Activated T-cell treated with anti-CD3 and anti-CD28 coated beads, Interleukin-2, amount 50 U/mL, for 72 hours (primary cell): ENCODE measurements around the gene ALPL. TPM values are rescaled to one million over a fixed set of nuclear protein-coding genes. Genes with fewer than 3 reads are reported as not detected.

ENCODE experiments used
- ATAC-seq, 2 donors: fragments of 150-1000 bp; cut with Tn5 transposase; replicated peaks in 1 of 2; 2 replicates each; pipeline ENCODE4 v1.10.0; 2021; ENCODE audit warnings: moderate library complexity in 2 of 2, mild to moderate bottlenecking in 1 of 2
- DNase-seq, 2 donors: peaks; one replicate each; pipeline ENCODE4 v3.0.0; 2021 to 2022; ENCODE audit warnings: mixed read lengths in 1 of 2
- H3K27ac Mint-ChIP-seq: one replicate; pipeline ENCODE4 v1.8.0; 2022; ENCODE audit warnings: mild to moderate bottlenecking, moderate library complexity, mixed read lengths
- H3K27me3 Mint-ChIP-seq: one replicate; pipeline ENCODE4 v1.8.0; 2022; ENCODE audit warnings: low read depth, mixed read lengths
- H3K36me3 Mint-ChIP-seq, 2 donors: one replicate each; pipeline ENCODE4 v1.8.0; 2022; ENCODE audit warnings: mixed read lengths in 2 of 2, mild to moderate bottlenecking in 1 of 2; ENCODE audit not compliant: insufficient read depth in 2 of 2
- H3K4me1 Mint-ChIP-seq: one replicate; pipeline ENCODE4 v1.8.0; 2022; ENCODE audit warnings: low read depth, mixed read lengths
- H3K4me3 Mint-ChIP-seq, 2 donors: one replicate each; pipeline ENCODE4 v1.8.0; 2022; ENCODE audit warnings: mild to moderate bottlenecking in 2 of 2, mixed read lengths in 2 of 2, moderate library complexity in 2 of 2
- H3K9me3 Mint-ChIP-seq, 2 donors: one replicate each; pipeline ENCODE4 v1.8.0; 2022; ENCODE audit warnings: mixed read lengths in 2 of 2
- total RNA-seq, 2 donors: library from RNA; stranded (reverse); gene quantifications; one replicate each; pipeline ENCODE4 v1.2.3, GENCODE V29; 2022

Gene ALPL
- total RNA-seq, 2 donors from 2014 or later: 0.23 TPM; not detected in 1

DNA sequence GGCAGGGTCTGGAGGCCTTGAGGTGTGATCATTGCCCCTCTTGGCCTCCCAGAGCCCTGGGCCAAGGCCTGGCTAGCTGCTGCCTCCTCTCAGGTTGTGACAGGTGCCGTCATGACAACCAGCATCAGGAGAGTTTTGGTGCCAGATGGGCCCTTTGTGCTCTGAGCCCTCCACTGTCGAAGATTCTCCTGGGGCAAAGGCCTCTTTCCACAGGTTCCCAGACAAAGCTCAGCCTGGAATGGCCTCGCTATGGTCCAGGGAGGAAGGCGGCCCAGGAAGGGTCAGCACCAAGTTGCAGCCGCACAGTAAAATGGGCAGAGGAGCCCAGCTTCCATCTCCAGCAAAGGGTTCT is 78.4 kb downstream of the ALPL start:
- ATAC-seq (no peak), DNase-seq (no peak)
- no peaks in the 10 kb centered on the region for H3K9me3 Mint-ChIP-seq
- H3K36me3 Mint-ChIP-seq: no peaks in the 10 kb centered on the region
- H3K4me3 Mint-ChIP-seq: no peak overlapping the region
- H3K4me1 Mint-ChIP-seq: no peaks in the 10 kb centered on the region
- H3K27ac Mint-ChIP-seq: no peak overlapping the region
- H3K27me3 Mint-ChIP-seq: peaks cover 19% of the 10 kb centered on the region

DNA sequence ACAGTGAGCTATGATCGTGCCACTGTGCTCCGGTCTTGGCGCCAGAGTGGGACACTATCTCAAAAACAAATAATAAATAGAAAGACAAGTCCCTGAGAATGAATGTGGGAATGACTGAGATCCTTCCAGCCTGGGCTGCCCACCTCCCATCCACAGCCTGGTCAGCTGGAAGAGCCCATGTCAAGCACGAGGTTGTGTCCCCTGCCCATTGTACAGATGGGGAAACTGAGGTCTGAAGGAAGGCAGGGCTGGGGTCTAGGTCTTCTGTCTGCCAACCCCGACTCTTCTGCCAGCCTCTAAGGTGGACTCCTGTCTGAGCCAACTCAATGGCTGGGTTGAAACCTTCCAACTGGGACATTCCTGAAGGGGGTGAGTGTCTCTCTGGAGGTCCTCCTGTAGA is 80.4 kb downstream of the ALPL start:
- ATAC-seq (no peak), DNase-seq (no peak)
- H3K27ac Mint-ChIP-seq: no peak overlapping the region
- no peak overlapping the region for H3K4me3 Mint-ChIP-seq
- no peaks in the 10 kb centered on the region for H3K4me1 Mint-ChIP-seq
- H3K9me3 Mint-ChIP-seq: no peaks in the 10 kb centered on the region
- H3K27me3 Mint-ChIP-seq: peaks cover 15% of the 10 kb centered on the region
- no peaks in the 10 kb centered on the region for H3K36me3 Mint-ChIP-seq

DNA sequence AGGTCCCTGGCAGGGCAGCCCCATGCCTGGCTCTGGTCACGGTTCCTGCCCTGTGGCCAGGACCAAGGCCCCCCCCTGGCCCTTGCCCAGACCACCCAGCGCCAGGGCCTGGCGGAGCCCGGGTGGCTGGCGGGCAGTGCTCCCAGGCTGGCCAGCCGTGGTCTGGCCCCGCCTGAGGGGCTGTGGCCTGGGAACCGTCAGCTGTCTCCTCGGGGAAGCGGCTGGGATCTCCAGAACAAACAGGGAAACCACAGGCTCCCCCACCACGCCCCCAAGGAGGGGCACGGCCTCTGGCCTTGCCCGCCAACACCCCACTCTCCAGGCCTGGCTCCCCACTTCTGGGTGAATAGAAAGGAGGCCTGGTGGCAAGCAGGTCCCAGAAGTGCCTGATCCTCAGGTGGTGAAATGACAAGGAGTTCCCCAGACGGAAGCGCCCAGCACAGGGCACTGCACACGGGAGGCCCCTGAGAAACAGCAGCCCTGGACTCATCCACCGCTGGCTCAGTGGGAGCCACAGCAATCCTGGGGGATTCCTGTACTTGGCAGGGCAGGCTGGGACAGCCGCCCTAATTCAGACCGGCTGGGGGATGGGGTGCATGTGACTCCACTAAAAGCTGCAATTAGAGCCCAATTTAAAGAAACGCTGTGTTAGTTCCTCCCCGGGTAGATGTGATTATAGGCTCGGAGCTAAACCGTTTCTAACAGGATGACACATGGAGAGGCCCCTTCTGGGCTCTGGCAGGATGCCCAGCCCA is 81.1 kb downstream of the ALPL start:
- Mint-ChIP-seq H3K27me3 (peaks cover 15% of the 10 kb centered on the region), H3K4me1 (no peaks in the 10 kb centered on the region), H3K4me3 (no peak overlapping the region), H3K9me3 (no peaks in the 10 kb centered on the region), H3K27ac (no peak overlapping the region), H3K36me3 (no peaks in the 10 kb centered on the region)
- DNase-seq (no peak), ATAC-seq (no peak)

DNA sequence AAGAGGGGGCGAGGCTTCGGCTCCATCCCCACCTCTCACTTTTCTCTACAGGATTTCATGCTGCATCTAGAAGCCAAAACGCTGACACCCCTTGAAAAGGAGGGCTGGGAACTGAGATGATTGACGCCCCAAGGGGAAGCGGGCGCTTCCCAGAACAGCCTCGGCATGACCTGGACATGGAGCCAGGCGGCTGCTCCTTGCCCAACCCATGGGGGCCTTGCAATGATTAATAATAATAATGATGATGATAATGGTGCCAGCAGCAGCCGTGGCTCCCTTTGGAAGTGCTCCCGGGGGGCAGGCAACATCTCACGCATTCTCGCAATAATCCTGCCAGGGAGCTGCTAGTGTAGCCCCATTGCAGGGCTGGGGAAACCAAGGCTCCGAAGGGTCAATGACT is 81.7 kb downstream of the ALPL start:
- Mint-ChIP-seq H3K36me3 (no peaks in the 10 kb centered on the region), H3K9me3 (no peaks in the 10 kb centered on the region), H3K4me3 (no peak overlapping the region), H3K4me1 (no peaks in the 10 kb centered on the region), H3K27ac (no peak overlapping the region), H3K27me3 (peaks cover 15% of the 10 kb centered on the region)
- DNase-seq: no peak
- no peak for ATAC-seq

DNA sequence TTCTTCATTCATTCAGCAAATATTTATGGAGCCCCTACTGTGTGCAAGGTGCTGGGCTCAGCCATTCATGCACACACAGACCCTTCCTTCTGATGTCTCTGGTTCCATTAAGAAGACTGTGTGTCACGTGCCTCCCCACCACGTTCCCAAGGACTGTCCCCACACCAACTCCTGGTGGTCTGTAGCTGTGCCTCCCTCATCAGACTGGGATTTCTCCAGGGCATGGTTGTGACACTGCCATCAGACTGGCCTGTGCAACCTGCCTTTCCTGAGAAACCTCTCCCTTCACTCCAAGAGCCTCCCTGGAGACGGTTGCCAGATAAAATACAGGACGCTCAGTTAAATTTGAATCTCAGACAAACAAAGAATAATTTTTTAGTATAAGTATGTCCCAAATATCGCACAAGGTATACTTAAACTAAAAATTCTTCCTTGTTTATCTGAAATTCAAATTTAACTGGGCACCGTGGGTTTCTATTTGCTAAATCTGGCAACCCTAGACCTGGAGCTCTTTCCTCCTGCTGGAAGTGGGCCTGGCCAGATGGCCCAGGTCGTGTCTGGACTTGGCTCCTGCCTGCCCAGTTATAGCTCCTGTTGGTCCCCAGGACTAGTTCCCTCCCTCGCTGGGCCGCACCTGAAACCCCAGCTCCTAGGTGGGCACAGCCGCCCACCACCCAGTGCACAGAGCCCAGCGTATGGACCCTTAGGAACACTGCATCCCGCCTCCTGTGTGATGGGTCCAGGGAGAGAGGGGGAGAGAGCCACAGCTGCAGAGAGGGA is 83.1 kb downstream of the ALPL start:
- no peaks in the 10 kb centered on the region for H3K4me1 Mint-ChIP-seq
- DNase-seq: no peak
- peaks cover 15% of the 10 kb centered on the region for H3K27me3 Mint-ChIP-seq
- H3K36me3 Mint-ChIP-seq: no peaks in the 10 kb centered on the region
- no peaks in the 10 kb centered on the region for H3K9me3 Mint-ChIP-seq
- no peak for ATAC-seq
- H3K4me3 Mint-ChIP-seq: no peak overlapping the region
- no peak overlapping the region for H3K27ac Mint-ChIP-seq

DNA sequence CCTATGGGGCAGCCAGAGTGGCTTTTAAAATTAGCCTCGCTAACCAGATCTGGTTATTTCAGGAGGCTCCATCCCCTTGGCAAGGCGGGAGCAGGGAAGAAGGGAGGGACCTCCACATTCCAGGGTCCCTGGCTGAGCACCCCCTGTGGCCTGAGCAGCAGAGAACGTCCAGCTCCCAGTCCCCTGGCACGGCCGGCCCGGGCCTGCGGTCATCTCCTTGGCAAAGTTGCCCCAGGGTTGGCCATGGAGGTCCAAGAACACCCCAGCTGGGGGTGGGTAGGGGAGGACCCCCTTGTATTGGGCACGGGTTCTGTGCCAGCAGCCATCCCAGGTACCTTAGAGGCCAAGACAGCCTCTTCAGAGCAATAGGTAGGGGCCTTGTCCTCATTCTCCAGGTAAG is 84.0 kb downstream of the ALPL start:
- Mint-ChIP-seq H3K4me3 (no peak overlapping the region), H3K27ac (no peak overlapping the region), H3K4me1 (no peaks in the 10 kb centered on the region), H3K36me3 (no peaks in the 10 kb centered on the region), H3K9me3 (no peaks in the 10 kb centered on the region), H3K27me3 (peaks cover 11% of the 10 kb centered on the region)
- ATAC-seq: no peak
- no peak for DNase-seq

DNA sequence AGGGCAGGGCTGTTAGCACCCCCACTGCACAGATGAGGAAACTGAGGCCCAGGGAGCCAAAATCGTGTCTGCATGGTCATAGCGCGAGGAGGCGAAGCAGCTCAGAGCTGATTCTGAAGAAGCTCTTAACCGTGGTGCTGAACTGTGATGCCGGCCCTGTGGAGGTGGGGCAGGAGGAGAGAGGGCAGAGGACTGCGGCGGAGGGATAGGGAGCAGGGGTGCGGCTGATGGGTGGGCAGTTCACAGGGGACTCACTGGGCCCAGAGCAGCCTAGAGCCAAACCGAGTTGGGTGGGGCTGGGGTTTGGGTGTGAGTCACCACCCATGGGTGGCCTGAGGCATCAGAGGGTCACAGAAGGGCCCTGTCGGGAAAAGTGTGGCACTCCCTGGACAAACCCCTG is 85.3 kb downstream of the ALPL start:
- Mint-ChIP-seq H3K27me3 (peaks cover 11% of the 10 kb centered on the region), H3K4me1 (no peaks in the 10 kb centered on the region), H3K9me3 (no peaks in the 10 kb centered on the region), H3K27ac (no peak overlapping the region), H3K36me3 (no peaks in the 10 kb centered on the region), H3K4me3 (no peak overlapping the region)
- DNase-seq (no peak), ATAC-seq (no peak)

DNA sequence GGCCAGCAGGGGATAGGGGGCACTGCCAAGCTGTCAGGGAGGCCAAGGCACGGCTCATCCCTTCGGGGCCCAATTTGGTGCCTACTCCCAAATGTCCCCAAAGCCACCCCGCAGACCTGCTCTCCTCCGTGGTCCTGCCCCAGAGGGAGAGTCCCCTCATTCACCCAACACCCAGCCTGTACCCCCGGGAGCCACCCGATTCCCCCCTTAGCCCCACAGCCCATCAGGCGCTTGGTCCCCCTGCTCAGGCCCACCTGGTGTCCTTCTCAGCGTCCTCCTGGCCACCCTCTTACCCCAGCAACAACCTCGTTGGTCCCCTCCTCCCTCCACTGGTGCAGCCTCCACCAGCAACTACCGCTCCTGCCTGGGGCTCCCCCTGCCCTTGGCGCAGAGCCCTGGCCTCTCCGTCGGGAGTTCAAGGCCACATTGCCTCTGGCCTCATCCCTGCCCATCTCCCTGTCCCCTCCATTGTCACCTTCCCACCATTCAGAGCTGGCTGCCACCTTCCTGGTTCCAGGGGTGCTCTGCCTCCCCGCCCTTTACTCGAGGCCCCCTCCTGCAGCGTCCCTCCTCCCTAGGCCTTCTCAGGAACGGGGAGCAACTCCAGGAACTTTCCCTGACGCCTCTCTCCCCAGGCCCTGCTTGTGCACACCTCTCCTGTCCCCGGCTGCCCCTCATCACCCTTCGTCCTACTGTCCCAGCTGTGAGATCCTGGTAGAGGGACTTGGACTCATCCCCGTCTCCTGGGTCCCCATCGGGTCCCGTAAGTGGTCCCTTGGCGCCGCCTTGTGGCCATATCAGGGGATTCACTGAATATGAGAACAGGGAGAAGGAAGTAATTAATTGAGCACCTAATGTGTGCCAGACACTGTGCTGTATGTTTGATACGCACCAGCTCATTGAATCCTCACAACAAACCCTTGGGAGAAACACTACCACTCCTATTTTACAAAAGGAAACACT is 86.0 kb downstream of the ALPL start:
- Mint-ChIP-seq H3K9me3 (no peaks in the 10 kb centered on the region), H3K27me3 (peaks cover 11% of the 10 kb centered on the region), H3K27ac (no peak overlapping the region), H3K4me3 (no peak overlapping the region), H3K4me1 (no peaks in the 10 kb centered on the region), H3K36me3 (no peaks in the 10 kb centered on the region)
- peak; percentile 66 to 68 for DNase-seq
- peak; percentile 32 to 51 for ATAC-seq

DNA sequence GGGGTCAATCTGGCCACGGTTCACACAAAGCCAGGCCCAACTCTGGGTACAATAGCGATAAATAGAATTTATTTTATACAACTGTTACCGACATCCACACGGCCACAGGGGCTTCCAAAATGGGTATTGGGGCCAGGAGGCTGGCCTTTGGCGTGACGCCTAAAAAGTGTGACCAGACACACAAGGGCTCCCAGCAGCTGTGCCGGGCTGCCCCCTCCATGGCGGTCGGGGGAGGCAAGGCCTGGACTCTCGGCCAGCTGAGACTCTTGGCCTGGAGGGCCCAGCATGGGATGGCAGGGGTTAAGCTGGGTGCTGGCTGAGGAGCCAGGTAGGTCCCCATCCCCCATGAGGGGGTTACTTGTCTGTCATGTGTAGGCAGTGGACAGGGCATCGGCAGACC is 87.0 kb downstream of the ALPL start:
- H3K9me3 Mint-ChIP-seq: no peaks in the 10 kb centered on the region
- H3K27me3 Mint-ChIP-seq: peaks cover 11% of the 10 kb centered on the region
- no peak overlapping the region for H3K27ac Mint-ChIP-seq
- H3K4me1 Mint-ChIP-seq: no peaks in the 10 kb centered on the region
- no peaks in the 10 kb centered on the region for H3K36me3 Mint-ChIP-seq
- H3K4me3 Mint-ChIP-seq: no peak overlapping the region
- ATAC-seq (no peak), DNase-seq (no peak)

DNA sequence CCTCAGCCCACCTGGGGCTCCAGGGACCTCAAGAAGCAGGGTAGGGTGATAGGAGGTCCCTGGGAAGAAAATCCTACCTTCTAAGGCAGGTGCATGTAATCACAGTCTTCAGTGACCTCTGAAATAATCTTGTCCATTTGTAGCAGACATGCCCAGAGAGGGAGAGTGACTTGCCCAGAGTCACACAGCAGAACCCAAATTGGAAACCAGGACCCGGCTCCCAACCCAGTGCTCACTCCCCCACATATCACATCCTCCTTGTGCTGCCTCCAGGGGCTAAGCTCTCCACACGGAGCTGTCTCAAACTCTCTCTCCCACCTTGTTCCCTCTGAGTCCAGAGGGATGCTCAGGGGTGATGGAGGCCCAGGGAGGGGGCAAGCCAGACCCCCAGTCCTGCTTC is 87.4 kb downstream of the ALPL start:
- H3K36me3 Mint-ChIP-seq: no peaks in the 10 kb centered on the region
- no peak overlapping the region for H3K27ac Mint-ChIP-seq
- DNase-seq (no peak), ATAC-seq (no peak)
- H3K4me3 Mint-ChIP-seq: no peak overlapping the region
- H3K9me3 Mint-ChIP-seq: no peaks in the 10 kb centered on the region
- H3K27me3 Mint-ChIP-seq: peaks cover 11% of the 10 kb centered on the region
- H3K4me1 Mint-ChIP-seq: no peaks in the 10 kb centered on the region

DNA sequence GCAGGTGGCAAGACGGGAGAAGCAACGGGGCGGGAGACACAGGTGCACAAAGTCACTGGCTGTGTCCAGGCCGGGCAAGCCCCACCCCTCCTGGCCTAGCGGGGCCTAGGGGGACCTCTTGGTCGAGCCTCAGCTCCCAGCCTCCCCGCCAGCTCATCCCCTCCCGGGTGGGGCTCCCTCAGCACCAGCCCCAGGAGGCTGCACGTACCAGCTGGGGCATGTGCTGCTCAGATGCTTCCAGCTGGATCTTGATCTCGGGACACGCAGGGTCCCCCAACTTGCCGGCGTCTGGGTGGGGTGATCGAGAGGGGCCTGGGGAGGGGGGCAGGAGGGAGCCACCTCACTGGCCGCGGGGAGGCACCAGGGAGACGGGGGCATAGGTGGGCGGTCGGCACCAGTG is 88.5 kb downstream of the ALPL start:
- ATAC-seq: no peak

DNA sequence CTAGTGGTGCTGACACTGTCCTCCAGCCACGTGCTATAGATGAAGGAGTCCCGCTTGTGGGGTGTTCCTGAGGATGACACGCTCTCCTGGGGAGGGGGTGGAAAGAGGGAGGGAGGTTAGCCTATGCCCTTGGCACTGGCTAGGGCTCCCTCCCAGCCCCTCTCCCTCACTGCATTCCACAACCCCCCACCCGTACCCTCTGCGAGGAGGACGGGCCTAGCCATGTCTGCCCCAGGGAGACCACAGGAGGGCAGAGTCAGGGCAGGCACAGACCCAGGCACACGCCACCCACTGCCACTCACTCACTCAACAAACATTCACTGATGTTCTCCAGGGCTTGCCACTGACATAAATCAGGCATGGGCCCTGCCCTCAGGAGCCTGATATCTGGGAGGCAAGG is 89.2 kb downstream of the ALPL start:
- ATAC-seq: no peak
- no peak overlapping the region for H3K27ac Mint-ChIP-seq
- no peaks in the 10 kb centered on the region for H3K4me1 Mint-ChIP-seq
- H3K9me3 Mint-ChIP-seq: no peaks in the 10 kb centered on the region
- DNase-seq: no peak
- H3K27me3 Mint-ChIP-seq: no peaks in the 10 kb centered on the region
- H3K4me3 Mint-ChIP-seq: no peak overlapping the region
- no peaks in the 10 kb centered on the region for H3K36me3 Mint-ChIP-seq

More for the DNA sequence above, 88.5 kb downstream of the ALPL start:
- no peaks in the 10 kb centered on the region for H3K27me3 Mint-ChIP-seq
- no peak overlapping the region for H3K27ac Mint-ChIP-seq
- no peak overlapping the region for H3K4me3 Mint-ChIP-seq
- no peaks in the 10 kb centered on the region for H3K36me3 Mint-ChIP-seq
- H3K4me1 Mint-ChIP-seq: no peaks in the 10 kb centered on the region
- no peak for DNase-seq
- no peaks in the 10 kb centered on the region for H3K9me3 Mint-ChIP-seq

DNA sequence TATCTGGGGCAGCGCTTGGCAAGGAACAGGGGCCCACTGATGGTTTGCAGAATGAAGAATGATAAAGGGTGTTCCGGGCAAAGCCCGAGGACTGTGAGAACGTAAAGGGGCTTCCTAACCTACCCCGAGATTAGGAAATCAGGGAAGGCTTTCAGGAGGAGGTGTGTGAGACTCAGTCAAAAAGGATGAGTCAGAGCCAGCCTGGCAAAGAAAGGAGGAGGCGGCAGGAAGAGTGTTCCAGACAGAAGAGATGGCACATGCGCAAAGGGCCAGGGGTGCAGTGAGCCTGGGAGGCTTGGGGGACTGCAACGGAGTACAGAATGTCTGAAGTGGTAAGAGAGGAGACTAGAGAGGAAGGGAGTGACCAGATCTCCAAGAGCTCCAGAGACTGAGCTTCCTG is 89.7 kb downstream of the ALPL start:
- no peaks in the 10 kb centered on the region for H3K36me3 Mint-ChIP-seq
- no peak for DNase-seq
- H3K9me3 Mint-ChIP-seq: no peaks in the 10 kb centered on the region
- no peak overlapping the region for H3K27ac Mint-ChIP-seq
- H3K4me1 Mint-ChIP-seq: no peaks in the 10 kb centered on the region
- no peak overlapping the region for H3K4me3 Mint-ChIP-seq
- no peaks in the 10 kb centered on the region for H3K27me3 Mint-ChIP-seq
- ATAC-seq: no peak
